ENCODE results near the gene DAG1.

DAG1 gene

DNA sequence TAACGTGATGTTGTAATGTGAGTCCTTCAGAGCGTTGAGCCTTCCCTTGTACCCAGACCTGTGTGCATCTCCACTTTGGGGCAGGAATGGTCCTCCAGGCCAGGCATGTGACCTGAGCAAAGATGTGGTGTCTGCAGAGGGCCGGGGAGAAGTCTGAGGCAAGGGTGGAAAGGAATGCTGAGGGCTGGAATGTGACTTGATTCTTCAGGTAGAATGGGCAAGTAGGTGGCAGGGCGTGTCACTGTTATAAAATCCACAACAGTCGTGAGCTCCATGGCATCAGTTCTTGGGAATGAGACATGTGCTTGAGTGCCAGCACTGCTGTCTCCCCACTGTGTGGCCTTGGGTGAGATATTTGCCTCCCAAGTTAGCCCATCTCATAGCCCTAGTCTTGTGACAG is 60.2 kb downstream of the DAG1 start:
- H3K4me3 ChIP-seq (ENCODE audit: low read depth, low read length, poor library complexity, severe bottlenecking): no peak overlapping the region
- no peak for TF ChIP-seq CTCF (IDR thresholded peaks at IDR 0.05; ENCODE audit: low read length)
- no peak for TF ChIP-seq EZH2 (IDR thresholded peaks at IDR 0.05; ENCODE audit: borderline replicate concordance, low read length)
- H3K27me3 ChIP-seq (ENCODE audit: insufficient read depth, low read length): no peaks in the 10 kb centered on the region
- H3K36me3 ChIP-seq (ENCODE audit: insufficient read depth, low read length): peaks cover 31% of the 10 kb centered on the region
- no peaks in the 10 kb centered on the region for H3F3A ChIP-seq (ENCODE audit: insufficient read depth, low read length)
- no peak overlapping the region for H3K4me2 ChIP-seq (ENCODE audit: low read length)
- no peaks in the 10 kb centered on the region for H3K9me2 ChIP-seq (ENCODE audit: low read depth, low read length)
- no peaks in the 10 kb centered on the region for H3K9me3 ChIP-seq (ENCODE audit: low read length)
- no peaks in the 10 kb centered on the region for H4K20me1 ChIP-seq (ENCODE audit: insufficient read depth, low read length)
- no peaks in the 10 kb centered on the region for H3K4me1 ChIP-seq (ENCODE audit: insufficient read depth, low read length, severe bottlenecking)
- no peak overlapping the region for H3K9ac ChIP-seq (ENCODE audit: low read length)
- no peaks in the 10 kb centered on the region for H3K79me2 ChIP-seq (ENCODE audit: insufficient read depth, low read length)
- H2AFZ ChIP-seq (ENCODE audit: low read length): no peak overlapping the region
- no peak overlapping the region for H3K27ac ChIP-seq (ENCODE audit: low read depth, low read length, poor library complexity, severe bottlenecking)

DNA sequence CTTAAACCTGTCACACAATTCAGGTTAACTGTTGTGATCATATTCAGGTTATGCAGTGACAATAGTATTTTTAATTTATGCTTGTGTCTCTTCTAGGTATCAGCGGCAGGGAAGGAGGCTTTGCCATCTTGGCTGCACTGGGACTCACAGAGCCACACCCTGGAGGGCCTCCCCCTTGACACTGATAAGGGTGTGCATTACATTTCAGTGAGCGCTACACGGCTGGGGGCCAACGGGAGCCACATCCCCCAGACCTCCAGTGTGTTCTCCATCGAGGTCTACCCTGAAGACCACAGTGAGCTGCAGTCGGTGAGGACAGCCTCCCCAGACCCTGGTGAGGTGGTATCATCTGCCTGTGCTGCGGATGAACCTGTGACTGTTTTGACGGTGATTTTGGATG is 60.6 kb downstream of the DAG1 start:
- Histone ChIP-seq H3K4me2 (ENCODE audit: low read length) (no peak overlapping the region), H3K79me2 (ENCODE audit: insufficient read depth, low read length) (no peaks in the 10 kb centered on the region), H3K9me2 (ENCODE audit: low read depth, low read length) (no peaks in the 10 kb centered on the region), H3K27ac (ENCODE audit: low read depth, low read length, poor library complexity, severe bottlenecking) (no peak overlapping the region), H4K20me1 (ENCODE audit: insufficient read depth, low read length) (no peaks in the 10 kb centered on the region), H3K9me3 (ENCODE audit: low read length) (no peaks in the 10 kb centered on the region), H3K9ac (ENCODE audit: low read length) (no peak overlapping the region), H3K4me3 (ENCODE audit: low read depth, low read length, poor library complexity, severe bottlenecking) (no peak overlapping the region), H3K27me3 (ENCODE audit: insufficient read depth, low read length) (no peaks in the 10 kb centered on the region), H3K4me1 (ENCODE audit: insufficient read depth, low read length, severe bottlenecking) (no peaks in the 10 kb centered on the region), H2AFZ (ENCODE audit: low read length) (no peak overlapping the region), H3F3A (ENCODE audit: insufficient read depth, low read length) (no peaks in the 10 kb centered on the region), H3K36me3 (ENCODE audit: insufficient read depth, low read length) (peaks cover 31% of the 10 kb centered on the region)
- no peak for TF ChIP-seq CTCF (IDR thresholded peaks at IDR 0.05; ENCODE audit: low read length)

GRCh38 chr3:49531218-49531617 is 61.2 kb downstream of the DAG1 start:
- no peaks in the 10 kb centered on the region for H3K27me3 ChIP-seq (ENCODE audit: insufficient read depth, low read length)
- H3K36me3 ChIP-seq (ENCODE audit: insufficient read depth, low read length): peaks cover 31% of the 10 kb centered on the region
- H3F3A ChIP-seq (ENCODE audit: insufficient read depth, low read length): no peaks in the 10 kb centered on the region
- H3K9me3 ChIP-seq (ENCODE audit: low read length): no peaks in the 10 kb centered on the region
- H3K9me2 ChIP-seq (ENCODE audit: low read depth, low read length): no peaks in the 10 kb centered on the region
- H3K79me2 ChIP-seq (ENCODE audit: insufficient read depth, low read length): no peaks in the 10 kb centered on the region
- no peak overlapping the region for H2AFZ ChIP-seq (ENCODE audit: low read length)
- H4K20me1 ChIP-seq (ENCODE audit: insufficient read depth, low read length): no peaks in the 10 kb centered on the region
- no peak overlapping the region for H3K27ac ChIP-seq (ENCODE audit: low read depth, low read length, poor library complexity, severe bottlenecking)
- H3K4me3 ChIP-seq (ENCODE audit: low read depth, low read length, poor library complexity, severe bottlenecking): no peak overlapping the region
- H3K4me2 ChIP-seq (ENCODE audit: low read length): no peak overlapping the region
- no peak overlapping the region for H3K9ac ChIP-seq (ENCODE audit: low read length)
- no peak for TF ChIP-seq CTCF (IDR thresholded peaks at IDR 0.05; ENCODE audit: low read length)
- no peak for TF ChIP-seq EZH2 (IDR thresholded peaks at IDR 0.05; ENCODE audit: borderline replicate concordance, low read length)
- H3K4me1 ChIP-seq (ENCODE audit: insufficient read depth, low read length, severe bottlenecking): no peaks in the 10 kb centered on the region

Measured in OCI-LY1 (cell line).